ENCODE results near the gene PAPOLB. TPM values are rescaled to one million over a fixed set of nuclear protein-coding genes. Genes with fewer than 3 reads are reported as not detected.

The PAPOLB gene
- total and polyA plus RNA-seq, 7 donors = 0.01 to 0.11 TPM; not detected in 5

GRCh38 chr7:4830176-4830575 is 31.7 kb downstream of the PAPOLB start:
- WGBS, 3 donors = 48 to 55% (median 54%) methylated on average over 14 of the region's 14 CpGs
- no peak overlapping the region for H3K27ac ChIP-seq
- intact Hi-C loops (cut with DNase I) = no loop called here
- TF ChIP-seq, protein P1, sequence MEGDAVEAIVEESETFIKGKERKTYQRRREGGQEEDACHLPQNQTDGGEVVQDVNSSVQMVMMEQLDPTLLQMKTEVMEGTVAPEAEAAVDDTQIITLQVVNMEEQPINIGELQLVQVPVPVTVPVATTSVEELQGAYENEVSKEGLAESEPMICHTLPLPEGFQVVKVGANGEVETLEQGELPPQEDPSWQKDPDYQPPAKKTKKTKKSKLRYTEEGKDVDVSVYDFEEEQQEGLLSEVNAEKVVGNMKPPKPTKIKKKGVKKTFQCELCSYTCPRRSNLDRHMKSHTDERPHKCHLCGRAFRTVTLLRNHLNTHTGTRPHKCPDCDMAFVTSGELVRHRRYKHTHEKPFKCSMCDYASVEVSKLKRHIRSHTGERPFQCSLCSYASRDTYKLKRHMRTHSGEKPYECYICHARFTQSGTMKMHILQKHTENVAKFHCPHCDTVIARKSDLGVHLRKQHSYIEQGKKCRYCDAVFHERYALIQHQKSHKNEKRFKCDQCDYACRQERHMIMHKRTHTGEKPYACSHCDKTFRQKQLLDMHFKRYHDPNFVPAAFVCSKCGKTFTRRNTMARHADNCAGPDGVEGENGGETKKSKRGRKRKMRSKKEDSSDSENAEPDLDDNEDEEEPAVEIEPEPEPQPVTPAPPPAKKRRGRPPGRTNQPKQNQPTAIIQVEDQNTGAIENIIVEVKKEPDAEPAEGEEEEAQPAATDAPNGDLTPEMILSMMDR (IDR thresholded peaks at IDR 0.05) = peak; percentile 32
- no peaks in the 10 kb centered on the region for H3K27me3 ChIP-seq (ENCODE audit: insufficient read depth in 3 of 3, low read length in 2 of 3)
- H3K4me3 ChIP-seq = no peak overlapping the region
- no peaks in the 10 kb centered on the region for H3K36me3 ChIP-seq (ENCODE audit: insufficient read depth in 1 of 2, low read depth in 1 of 2)
- ATAC-seq (peak in 1 of 4 donors; percentile 50), DNase-seq (peak in 1 of 2 donors; percentile 17)
- no peaks in the 10 kb centered on the region for H3K4me1 ChIP-seq
- no peaks in the 10 kb centered on the region for H3K9me3 ChIP-seq

DNA sequence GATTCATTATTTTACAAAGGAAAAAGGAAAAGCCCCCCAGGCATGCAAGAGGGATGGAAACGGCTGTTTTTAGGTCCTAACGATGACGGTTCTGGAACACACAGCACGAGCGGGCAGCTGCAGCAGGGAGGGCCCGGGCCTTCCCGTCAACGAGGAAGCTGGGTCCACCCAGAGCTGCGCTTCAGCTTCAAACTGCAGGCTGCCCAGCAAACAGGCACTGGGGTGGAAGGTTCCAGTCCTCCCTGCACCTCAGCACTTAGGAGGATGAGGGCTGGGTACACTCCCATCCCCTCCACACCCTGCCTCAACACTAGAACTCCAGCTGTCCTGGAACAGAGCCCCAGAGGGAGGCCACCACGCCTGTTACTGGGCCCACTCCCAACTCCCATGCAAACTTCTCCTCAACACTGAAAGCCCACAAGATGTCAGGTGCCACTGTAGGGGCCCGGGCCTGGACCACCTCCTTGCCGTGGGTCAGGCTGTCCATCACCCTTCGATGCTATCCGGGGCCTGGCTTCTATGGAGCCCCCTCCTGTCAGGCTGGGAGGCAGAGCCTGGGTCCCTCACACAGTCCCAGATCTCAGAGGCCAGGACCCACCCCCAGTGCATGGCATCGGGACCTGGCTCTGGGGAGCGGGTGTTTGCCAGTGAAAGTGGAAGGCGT is 33.0 kb downstream of the PAPOLB start:
- TF ChIP-seq, protein P1 (IDR thresholded peaks at IDR 0.05) = no peak
- H3K4me3 ChIP-seq = no peak overlapping the region
- H3K27me3 ChIP-seq (ENCODE audit: insufficient read depth in 3 of 3, low read length in 2 of 3) = no peaks in the 10 kb centered on the region
- 69 to 75% (median 70%) methylated on average over 17 of the region's 17 CpGs for WGBS, 3 donors
- H3K4me1 ChIP-seq = no peaks in the 10 kb centered on the region
- DNase-seq = peak in 1 of 2 donors; percentile 42
- H3K36me3 ChIP-seq (ENCODE audit: insufficient read depth in 1 of 2, low read depth in 1 of 2) = no peaks in the 10 kb centered on the region
- ATAC-seq = no peak
- H3K9me3 ChIP-seq = no peaks in the 10 kb centered on the region
- intact Hi-C loops (cut with DNase I) = no loop called here
- no peak overlapping the region for H3K27ac ChIP-seq

GRCh38 chr7:4825081-4825480 is 36.7 kb downstream of the PAPOLB start:
- no peak overlapping the region for H3K27ac ChIP-seq
- H3K9me3 ChIP-seq = no peaks in the 10 kb centered on the region
- DNase-seq (peak; percentile 5 to 30), ATAC-seq (no peak)
- no peaks in the 10 kb centered on the region for H3K4me1 ChIP-seq
- TF ChIP-seq, protein P1 (IDR thresholded peaks at IDR 0.05) = no peak
- intact Hi-C loops (cut with DNase I) = no loop called here
- 83 to 87% (median 86%) methylated on average over 12 to 15 of the region's 15 CpGs for WGBS, 3 donors
- H3K36me3 ChIP-seq (ENCODE audit: insufficient read depth in 1 of 2, low read depth in 1 of 2) = no peaks in the 10 kb centered on the region
- no peak overlapping the region for H3K4me3 ChIP-seq
- H3K27me3 ChIP-seq (ENCODE audit: insufficient read depth in 3 of 3, low read length in 2 of 3) = peaks cover 0 to 15% (median 0%) of the 10 kb centered on the region in 3 donors

DNA sequence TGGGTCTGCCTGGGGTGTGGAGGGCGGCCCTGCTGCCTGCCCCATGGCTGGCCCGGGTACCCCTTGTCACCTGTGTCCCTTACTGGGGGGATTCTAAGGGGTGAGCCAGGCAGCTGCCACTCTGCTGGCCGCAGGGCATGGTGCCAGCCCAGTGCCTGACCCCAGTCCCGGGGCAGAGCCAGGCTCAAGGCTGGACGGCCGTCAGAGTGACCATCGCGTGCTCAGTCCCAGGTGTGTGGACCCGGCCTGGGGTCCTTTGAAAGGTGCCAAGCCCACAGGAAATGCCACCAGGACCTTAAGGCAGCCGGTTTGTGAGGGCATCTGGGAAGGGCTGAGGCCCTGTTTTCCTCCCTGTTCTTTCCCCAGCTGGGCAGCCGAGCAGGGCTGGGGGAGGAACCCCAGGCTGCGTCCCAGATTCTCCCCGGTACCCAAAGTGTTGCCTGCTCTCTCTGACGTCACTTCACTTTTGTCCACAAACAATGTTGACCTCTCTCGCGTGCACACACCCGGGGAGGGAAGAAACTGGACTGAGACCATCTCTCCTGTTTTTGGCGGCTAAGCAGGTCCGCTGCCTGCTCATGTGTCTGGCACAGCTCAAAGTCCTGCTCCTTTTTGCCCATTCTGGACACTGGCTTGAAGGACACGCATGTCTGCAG is 37.6 kb downstream of the PAPOLB start:
- no peaks in the 10 kb centered on the region for H3K9me3 ChIP-seq
- 54 to 74% (median 67%) methylated on average over 20 of the region's 20 CpGs for WGBS, 3 donors
- TF ChIP-seq, protein P1 (IDR thresholded peaks at IDR 0.05) = no peak
- H3K4me1 ChIP-seq = no peaks in the 10 kb centered on the region
- H3K27ac ChIP-seq = no peak overlapping the region
- H3K4me3 ChIP-seq = no peak overlapping the region
- no peak for ATAC-seq
- H3K36me3 ChIP-seq (ENCODE audit: insufficient read depth in 1 of 2, low read depth in 1 of 2) = no peaks in the 10 kb centered on the region
- H3K27me3 ChIP-seq (ENCODE audit: insufficient read depth in 3 of 3, low read length in 2 of 3) = peaks cover 0 to 16% (median 0%) of the 10 kb centered on the region in 3 donors
- peak in 1 of 2 donors; percentile 4 for DNase-seq
- intact Hi-C loops (cut with DNase I) = no loop called here
